Measurements from ENCODE around the gene CRELD2.
"Not testable (repeated sequence)": the region's sequence is repeated elsewhere in the genome, so short reads cannot be mapped to it uniquely, and the experiment has no call there.

CRELD2 gene

DNA sequence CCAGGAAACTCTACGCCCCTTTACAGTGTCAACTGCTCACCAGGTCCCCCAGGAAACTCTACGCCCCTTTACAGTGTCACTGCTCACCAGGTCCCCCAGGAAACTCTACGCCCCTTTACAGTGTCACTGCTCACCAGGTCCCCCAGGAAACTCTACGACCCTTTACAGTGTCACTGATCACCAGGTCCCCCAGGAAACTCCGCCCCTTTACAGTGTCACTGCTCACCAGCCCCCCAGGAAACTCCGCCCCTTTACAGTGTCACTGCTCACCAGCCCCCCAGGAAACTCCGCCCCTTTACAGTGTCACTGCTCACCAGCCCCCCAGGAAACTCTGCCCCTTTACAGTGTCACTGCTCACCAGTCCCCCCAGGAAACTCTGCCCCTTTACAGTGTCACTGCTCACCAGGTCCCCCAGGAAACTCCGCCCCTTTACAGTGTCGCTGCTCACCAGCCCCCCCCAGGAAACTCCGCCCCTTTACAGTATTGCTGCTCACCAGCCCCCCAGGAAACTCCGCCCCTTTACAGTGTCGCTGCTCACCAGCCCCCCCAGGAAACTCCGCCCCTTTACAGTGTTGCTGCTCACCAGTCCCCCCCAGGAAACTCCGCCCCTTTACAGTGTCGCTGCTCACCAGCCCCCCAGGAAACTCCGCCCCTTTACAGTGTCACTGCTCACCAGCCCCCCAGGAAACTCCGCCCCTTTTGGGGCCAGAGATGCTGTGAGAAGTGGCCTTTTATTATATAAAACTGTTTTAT lies 26.8 kb downstream of the CRELD2 start:
- not testable (repeated sequence) for DNase-seq (ENCODE audit: low read depth in 3 of 3, low spot score in 1 of 3)

DNA sequence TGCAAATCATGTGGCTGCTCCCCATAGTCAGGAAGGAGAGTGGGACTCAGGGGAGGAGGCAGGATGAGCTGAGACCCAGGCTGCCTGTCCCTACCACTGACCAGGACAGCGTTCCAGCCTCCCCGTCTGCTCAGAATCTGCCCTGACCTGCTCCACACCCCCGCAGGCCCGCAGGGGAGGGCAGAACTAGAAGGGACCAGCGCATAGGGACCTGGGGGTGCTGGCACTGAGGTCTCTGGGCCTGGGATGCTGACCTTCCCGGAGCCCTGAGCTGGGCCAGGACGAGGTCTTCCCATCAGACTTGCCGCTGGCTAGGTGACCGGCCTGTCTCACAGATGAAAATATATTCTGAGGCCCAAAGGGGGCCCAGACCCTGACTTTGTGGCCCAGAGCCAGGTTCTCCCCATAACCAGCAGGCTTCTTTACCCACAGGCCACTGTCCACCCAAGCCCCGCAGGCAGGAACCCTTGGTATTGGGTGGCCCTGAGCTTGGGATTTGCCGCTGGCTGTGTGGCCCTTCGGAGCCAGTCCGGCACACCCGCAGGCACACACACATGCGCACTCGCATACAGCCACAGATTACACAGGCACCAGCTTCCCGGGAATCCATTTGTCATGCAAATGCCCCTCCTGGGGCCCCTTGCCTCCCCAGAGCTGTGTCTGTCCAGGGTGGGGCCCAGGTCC lies 28.3 kb downstream of the CRELD2 start:
- DNase-seq (ENCODE audit: low read depth in 3 of 3, low spot score in 1 of 3) = no peak

DNA sequence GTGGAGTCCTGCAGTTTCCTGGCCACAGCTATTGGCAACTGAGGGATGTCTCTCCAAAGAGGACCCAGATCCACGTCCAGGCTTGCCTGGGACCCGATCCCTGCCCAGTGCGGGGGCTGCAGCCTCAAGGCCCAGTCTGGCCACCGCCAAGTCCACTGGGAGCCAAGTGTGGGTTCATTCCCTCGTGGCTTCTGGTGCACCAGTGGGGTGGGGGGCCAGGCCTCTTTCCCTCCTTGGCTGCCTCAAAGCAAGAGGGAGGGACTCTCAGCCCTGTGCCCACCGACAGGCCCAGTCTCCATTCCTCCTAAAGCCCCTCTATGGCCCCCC lies 28.8 kb downstream of the CRELD2 start:
- DNase-seq (ENCODE audit: low read depth in 3 of 3, low spot score in 1 of 3) = no peak

DNA sequence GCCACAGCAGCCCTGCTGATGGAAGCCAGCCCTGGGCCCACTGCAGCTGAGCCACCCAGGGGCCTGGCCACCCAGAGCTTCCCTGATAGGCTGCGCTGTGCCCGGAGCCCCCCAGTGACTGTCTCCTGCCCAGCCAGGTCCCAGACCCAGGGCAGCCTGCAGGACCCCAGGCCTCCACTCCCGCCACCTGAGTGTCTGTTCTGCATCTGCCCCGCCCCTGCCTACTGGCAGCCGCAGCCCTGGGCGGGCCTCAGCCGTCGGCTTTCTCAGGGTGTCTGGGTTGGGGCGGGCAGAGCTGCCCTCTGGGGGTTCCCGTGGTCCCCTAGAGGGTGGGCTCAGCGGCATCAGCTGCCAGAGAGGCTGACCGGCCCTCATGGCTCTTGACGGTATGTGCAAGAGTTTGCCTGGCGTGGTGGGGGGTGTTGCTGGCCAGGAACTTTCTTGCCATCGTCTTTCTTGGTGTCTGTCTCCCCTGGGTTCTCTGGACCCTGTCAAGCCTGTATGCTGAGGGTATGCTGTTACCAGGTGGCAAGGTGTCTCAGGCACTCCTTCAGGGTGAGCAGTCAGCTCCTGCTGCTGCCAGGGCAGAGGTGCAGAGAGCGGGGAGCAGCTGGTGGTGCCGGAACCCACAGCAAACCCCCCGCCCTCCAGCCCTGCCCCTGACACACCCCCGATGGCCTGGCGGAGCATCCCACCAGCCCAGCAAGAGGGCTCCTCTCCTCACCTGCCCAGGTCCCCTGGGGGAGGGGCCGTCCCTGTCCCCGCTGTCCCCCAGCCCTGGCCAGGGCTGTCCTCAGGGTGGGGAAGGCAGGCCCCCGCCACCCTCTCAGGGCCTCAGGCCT lies 29.9 kb downstream of the CRELD2 start:
- DNase-seq (ENCODE audit: low read depth in 3 of 3, low spot score in 1 of 3) = no peak

DNA sequence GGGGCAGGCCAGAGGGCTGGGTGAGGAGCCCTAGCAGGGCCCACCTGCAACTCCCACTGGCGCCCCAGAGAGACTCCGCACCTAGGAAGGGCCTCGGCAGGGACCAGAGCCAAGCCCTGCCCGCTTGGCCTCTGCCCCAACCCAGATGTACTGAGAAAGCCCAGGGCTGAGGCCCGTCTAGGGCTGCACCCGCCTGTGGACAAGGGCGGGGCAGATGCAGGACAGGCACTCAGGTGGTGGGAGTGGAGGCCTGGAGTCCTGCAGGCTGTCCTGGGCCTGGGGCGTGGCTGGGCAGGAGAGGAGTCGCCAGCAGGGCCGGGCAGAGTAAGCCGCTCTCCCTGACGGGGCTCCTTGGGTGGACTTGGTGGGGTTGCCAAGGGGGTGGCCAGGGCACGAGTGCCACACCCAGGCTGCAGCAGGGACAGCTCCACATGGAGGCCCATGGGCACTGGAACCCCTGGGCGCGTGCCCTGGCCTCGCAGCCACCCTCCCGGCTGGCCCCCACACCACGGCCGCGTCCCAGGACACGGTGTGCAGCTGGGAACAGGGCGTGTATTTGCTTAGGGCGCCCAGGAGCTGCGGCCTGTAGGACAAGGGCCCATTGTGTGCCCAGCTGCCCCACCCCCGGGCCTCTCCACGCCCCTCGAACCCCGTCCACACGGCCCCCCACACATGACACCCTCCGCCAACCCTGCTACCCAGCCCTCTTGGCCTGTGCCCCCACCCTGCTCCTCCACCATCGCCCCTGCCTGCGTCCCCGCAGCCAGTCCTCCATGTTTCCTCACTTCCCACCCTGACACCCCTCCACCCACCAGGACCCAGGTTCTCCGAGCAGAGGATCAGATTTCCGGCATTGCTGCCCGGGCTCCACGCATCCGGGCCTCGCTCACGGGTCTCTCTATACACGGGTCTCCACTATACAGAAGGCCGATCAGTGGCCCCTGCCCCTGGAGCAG lies 30.8 kb downstream of the CRELD2 start:
- DNase-seq (ENCODE audit: low read depth in 3 of 3, low spot score in 1 of 3) = no peak

DNA sequence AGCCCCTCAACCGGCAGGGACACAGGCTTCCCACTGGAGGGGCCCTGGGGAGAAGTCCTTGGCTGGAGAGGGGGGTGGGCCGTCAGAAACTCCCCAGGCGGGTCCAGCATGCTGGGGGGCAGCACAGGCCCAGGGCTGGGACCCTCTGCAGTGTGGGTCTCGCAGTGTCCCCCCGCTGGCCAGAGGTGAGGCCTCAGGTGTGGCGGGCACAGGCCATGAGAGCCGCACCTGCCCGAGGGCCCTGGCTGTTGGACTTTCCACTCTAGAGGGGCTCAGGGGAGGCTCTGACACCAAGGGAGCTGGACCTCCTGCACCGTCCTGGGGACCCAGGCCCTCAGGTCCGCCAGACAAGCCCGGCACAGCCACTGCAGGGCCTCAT lies 31.5 kb downstream of the CRELD2 start:
- no peak for DNase-seq (ENCODE audit: low read depth in 3 of 3, low spot score in 1 of 3)

DNA sequence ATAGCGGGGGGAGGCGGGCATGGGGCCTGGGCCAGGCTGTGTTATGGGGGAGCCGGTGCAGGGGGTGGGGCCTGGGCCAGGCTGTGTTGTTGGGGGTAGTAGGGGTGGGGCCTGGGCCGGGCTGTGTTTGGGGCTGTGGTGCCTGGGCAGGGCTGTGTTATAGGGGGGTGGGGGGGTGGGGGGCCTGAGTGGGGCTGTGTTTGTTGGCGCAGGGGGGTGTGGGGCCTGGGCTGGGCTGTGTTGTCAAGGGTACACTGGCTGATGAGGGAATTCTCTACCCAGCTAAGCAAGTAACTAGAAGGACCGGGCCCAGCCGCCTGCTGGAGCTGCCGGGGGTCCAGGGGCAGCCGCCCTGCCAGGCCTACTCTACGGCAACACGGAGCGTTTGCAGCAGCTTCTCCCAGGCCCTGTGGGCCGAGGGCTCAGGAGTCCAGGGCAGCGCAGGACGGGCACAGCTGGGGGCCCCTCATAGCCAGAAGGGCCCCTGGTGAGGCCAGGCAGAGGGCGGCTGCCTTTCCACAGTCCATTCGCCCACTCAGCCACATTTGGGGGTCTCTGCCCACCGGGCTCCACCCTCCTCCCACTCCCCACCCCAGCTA lies 32.1 kb downstream of the CRELD2 start:
- no peak for DNase-seq (ENCODE audit: low read depth in 3 of 3, low spot score in 1 of 3)

DNA sequence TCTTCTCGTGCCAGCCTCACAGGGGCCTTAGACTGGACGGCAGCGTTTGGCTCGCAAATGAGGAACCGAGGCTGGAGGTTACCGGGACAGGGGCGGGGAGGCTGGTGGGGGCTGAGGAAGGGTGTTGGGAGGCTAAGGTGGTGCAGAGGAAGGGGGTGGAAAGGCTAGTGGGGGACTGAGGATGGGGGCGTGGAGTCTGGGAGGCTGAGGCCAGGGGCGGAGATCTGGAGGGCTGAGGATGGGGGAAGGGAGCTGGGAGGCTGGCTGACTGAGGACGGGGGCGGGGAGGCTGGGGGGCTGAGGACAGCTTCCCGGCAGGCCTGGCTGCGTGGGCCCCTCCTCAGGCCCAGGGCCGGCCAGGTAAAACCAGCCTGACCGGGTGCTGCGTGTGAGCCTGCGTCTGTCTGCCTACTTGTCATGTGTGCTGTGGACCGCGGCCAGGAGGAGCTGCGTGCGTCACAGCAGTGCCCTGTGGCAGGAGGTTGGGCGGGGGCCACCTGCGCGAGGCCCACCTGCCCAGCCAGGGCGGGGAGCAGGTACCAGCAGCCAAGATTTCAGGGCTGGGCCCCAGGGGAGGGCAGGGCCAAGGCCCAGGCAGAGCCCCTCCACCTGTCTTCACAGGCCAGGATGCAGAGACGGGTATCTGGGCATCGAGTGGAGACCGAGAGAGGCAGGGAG lies 32.7 kb downstream of the CRELD2 start:
- no peak for DNase-seq (ENCODE audit: low read depth in 3 of 3, low spot score in 1 of 3)

DNA sequence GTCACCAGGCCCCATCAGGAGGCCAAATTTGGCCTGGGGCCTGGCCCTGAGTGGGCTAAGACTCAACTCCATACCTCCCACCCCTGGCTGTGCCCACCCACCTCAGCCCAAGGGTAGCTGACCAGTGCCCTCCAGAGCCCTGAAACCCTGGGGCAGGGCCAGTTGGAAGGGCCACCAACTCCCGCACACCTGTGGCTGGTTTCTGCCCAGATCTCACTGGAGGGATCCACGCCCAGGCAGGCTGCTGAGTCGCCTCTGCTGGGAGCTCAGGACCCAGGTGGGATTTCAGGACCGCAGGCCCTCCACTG lies 33.2 kb downstream of the CRELD2 start:
- DNase-seq (ENCODE audit: low read depth in 3 of 3, low spot score in 1 of 3) = no peak

DNA sequence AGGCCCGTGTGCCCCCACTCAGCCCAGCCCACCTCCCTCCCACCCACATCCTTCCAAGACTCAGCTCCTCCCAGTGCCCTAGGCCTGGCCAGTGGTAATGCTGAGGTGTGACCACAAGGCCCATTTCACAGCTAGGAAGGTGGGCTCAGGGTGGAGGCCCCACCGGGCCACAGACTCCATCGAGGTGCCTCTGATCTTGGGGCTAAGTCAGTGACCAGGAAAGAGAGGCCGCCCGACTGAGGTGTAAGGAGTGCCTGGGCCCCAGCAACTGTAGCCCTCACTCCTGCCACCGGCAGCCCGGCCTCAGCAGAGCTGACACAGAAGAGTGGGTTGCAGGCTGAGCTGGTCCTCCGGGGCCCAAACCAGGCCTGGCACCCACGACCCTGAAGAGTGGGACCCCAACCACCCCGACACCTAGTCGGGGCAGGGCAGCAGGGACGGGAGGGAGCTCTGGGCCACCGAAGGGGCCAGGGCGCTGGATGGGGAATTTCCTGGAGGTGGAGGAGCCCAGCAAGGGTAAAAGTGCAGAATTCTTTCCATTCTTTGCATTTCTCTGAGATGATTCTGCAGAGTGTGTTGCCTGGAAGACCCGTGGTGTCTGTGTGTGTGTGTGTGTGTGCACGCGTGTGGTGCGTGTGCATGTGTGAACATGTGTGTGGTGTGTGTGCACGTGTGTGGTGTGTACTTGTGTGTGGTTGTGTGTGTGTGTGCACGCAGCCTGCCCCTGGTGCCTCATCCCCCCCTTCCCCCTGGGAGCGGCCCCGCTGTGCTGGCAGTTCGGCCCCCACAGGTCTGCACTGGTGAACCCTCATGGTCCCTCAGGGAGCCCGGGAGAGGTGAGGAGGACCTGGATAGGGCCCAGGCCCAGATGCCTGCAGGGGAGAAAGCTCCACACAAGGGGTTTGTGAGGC lies 33.8 kb downstream of the CRELD2 start:
- no peak for DNase-seq (ENCODE audit: low read depth in 3 of 3, low spot score in 1 of 3)

DNA sequence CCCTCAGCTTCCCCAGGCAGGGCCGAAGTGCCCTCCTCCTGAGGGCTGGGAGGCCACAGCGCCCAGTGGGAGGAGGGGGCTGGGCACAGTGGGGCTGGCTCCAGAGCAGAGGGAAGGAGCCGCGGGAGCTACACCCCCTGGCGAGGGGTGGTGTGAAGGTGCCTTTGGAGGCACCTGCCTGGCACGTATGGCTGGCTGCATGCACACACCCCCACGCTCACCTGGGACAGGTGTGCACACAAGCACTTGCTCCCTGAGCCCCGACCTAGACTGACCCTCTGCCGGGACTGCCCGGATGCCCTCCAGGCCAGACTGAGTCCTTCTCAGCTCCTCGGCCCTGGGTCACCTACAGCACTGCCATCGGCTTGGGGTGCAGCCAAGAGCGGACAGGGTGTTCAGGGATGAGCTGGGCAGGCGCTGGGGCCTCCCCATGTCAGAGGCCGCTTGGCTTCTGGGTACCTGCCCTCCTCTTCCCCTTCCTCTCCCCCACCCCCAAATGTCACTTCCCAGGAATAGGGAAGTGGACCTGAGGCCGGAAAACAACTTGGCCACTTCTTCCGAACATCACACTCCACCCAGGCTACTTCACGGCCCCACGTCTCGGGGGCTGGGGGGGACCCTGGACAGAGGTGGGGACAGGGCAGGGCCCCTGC lies 34.7 kb downstream of the CRELD2 start:
- no peak for DNase-seq (ENCODE audit: low read depth in 3 of 3, low spot score in 1 of 3)

DNA sequence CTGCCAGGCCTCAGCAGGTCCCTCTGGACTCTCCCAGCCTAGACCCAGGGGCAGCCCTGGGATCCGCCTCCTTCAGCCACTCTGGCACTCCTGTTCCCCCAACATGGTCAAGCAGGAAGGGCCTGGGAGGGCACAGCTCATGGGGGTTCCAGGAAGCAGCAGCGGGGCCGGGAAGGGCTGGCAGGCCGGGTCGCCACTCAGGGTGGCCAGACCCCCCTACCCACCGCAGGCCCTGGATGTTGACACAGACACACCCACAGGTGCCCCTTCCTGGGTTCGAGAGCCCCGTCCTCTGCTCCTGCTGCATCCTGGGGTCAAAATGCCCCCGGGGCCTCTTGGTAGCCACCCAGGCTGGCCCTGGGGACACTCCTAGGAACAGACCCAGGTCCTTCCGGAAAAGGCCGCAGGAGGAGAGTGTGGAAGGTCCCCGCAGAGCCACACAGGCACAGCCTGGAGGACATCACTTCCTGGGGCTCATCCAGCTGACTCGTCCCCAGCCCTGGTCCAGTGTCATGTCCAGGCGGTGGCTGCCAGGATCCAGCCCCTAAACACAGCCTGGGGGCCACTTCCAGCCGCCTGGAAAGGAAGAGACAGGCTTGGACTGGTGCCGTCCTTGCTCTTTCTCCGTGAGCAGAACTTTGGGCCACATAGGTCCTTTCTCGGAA lies 35.4 kb downstream of the CRELD2 start:
- DNase-seq (ENCODE audit: low read depth in 3 of 3, low spot score in 1 of 3) = no peak

DNA sequence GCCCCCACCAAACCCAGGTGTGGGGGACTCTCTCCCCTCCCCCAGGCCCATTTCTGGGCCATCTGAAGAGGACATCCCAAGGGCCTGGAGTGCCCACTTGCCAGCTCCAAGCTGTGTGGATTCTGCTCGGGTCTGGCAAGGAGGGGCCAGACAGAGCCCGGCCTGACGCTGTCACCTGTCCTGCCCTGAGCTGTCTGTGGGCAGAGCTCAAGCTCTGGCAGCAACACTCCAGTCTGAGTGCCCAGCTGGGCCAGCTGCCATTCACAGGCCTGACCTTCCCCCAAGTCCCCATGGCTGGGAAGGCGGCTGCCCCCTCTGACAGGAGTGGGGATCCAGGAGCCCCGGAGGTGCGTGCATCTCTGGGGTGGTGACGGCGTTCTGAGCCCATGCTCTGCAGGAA lies 35.9 kb downstream of the CRELD2 start:
- DNase-seq (ENCODE audit: low read depth in 3 of 3, low spot score in 1 of 3) = no peak

DNA sequence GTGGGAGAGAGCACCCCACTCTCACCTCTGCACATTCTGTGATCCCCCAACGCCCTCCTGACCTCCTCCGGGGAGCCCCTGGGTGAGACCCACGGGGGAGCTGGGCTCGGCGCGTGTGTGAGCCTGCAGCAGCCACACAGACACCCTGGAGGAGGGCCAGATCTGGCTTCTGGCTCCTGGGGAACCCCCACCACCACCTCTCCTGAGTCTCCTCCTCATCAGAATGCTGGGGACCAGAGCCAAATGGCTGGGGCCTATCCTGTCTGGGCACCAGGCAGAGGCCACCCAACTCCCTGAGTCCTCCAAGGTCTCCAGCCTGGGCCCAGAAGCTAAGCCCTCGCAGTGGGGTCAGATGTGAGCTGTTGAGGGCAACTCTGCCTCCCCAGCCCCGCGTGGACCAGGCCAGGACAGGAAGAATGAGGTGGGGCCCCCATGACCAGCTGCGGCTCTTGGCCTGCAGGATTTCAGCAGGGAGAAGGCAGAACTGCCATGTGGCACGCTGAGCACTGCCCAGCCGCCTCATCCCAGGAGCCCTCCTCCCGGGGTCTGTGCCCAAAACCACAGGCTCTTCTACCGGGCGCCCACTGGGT lies 36.7 kb downstream of the CRELD2 start:
- DNase-seq (ENCODE audit: low read depth in 3 of 3, low spot score in 1 of 3) = no peak

DNA sequence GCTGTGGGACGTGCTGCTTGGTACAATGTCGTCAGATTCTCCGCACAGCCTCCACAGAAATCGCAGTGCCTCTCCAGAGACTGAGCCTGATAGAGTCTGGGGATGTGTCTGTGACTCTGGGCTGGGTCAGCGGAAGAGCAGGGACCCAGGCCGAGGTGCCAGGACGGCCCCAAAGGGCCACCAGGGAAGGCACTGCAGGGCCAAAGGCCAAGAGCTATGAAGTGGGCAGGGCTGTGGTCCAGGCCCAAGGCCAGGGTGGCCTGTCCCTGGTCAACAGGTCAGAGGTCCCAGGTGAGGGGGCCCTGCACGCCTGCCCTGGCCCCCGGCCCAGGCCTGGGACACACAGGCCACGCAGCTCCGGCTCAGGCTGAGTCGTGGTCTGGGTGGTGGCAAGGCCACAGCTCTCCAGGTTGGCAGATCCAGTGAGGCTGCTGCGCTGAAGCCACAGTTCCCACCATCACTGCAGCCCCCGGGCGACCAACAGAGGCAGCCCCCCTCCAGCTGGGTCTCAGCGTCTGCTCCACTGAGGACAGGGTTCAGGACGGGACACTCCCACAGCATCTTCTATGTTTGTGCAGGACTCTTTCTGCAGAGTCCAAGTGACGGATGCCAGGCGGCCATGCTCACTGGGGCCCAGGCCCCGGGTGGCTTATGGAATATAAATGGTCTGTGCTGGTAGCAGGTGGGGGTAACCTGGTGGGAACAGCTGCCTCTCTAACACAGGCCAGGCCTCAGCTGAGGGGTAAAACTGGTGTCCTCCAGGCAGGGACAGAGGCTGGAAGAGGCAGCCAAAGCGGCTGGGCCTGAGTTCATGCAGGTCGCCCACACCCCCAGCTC lies 37.4 kb downstream of the CRELD2 start:
- no peak for DNase-seq (ENCODE audit: low read depth in 3 of 3, low spot score in 1 of 3)

DNA sequence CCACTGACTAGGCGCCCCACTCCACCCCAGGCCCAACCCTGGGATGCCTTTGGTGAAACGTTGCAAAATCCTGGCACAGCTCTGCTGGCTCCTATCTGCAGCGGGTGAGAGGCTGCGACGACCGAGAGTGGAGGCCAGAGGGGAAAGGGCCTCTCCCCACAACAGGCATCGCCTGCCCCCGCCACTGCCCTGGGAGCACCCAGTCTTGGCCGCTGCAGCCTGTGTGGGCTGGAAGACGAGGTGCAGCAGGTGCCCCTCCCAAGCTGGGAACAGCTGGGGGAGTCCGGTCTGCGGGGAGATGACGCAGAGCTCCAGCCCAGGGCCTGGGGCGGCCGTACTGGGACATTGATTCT lies 38.0 kb downstream of the CRELD2 start:
- no peak for DNase-seq (ENCODE audit: low read depth in 3 of 3, low spot score in 1 of 3)
